Measurements from ENCODE around the gene EML1.
"Not testable (repeated sequence)": the region's sequence is repeated elsewhere in the genome, so short reads cannot be mapped to it uniquely, and the experiment has no call there.

The EML1 gene

GRCh38 chr14:99938376-99938775, 145.2 kb downstream of the EML1 start:
- DNase-seq (ENCODE audit: low read depth in 2 of 2), result no peak

GRCh38 chr14:99938896-99939295, 145.7 kb downstream of the EML1 start:
- DNase-seq (ENCODE audit: low read depth in 2 of 2), result no peak

DNA sequence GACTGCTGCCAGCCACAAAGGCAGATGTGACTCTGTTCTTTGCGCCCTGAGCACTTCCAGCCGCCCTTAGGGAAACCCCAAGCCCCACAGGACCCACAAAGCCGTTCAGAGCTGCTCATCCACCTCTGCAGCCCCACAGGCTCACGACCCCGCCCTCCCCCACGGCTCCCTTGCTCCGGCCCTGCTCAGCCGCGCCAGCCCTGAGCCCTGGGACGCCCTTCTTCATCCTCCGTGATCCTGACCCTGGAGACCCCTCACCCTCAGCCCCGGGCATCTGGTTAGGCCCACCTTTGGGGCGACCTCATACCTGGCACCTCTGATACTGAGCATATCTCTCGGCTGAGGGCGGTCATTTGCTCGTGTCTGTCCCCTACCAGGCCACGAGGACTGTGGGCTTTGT, 146.2 kb downstream of the EML1 start:
- DNase-seq (ENCODE audit: low read depth in 2 of 2), result no peak

- DNase-seq (ENCODE audit: low read depth in 2 of 2), result no peak
Measured at GRCh38 chr14:99940064-99940463, 146.9 kb downstream of the EML1 start.

- DNase-seq (ENCODE audit: low read depth in 2 of 2), result no peak
Measured at GRCh38 chr14:99941211-99941610, 148.0 kb downstream of the EML1 start.

- DNase-seq (ENCODE audit: low read depth in 2 of 2), result no peak
Measured at GRCh38 chr14:99943620-99944019, 150.4 kb downstream of the EML1 start.

DNA sequence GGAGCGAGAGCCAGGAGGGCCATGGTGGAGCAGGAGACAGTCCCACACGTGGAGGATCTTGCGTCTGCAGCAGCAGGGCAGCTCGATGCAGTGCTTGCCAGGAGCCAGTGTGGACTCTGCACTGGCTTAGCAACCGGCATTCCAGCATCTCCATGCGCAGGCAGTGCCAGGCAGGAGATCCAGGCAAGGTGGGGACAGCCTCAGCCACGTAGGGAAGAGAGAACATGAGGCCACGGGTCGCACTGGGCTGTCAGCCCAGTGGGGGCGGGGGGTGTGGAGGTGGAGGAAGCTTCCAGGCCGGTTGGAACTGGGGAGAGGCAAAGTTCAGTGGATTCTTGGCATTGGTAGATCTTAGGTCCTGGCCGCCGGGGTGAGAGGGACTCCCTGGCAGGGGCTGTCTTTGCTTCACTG, 151.0 kb downstream of the EML1 start:
- DNase-seq (ENCODE audit: low read depth in 2 of 2), result no peak

DNA sequence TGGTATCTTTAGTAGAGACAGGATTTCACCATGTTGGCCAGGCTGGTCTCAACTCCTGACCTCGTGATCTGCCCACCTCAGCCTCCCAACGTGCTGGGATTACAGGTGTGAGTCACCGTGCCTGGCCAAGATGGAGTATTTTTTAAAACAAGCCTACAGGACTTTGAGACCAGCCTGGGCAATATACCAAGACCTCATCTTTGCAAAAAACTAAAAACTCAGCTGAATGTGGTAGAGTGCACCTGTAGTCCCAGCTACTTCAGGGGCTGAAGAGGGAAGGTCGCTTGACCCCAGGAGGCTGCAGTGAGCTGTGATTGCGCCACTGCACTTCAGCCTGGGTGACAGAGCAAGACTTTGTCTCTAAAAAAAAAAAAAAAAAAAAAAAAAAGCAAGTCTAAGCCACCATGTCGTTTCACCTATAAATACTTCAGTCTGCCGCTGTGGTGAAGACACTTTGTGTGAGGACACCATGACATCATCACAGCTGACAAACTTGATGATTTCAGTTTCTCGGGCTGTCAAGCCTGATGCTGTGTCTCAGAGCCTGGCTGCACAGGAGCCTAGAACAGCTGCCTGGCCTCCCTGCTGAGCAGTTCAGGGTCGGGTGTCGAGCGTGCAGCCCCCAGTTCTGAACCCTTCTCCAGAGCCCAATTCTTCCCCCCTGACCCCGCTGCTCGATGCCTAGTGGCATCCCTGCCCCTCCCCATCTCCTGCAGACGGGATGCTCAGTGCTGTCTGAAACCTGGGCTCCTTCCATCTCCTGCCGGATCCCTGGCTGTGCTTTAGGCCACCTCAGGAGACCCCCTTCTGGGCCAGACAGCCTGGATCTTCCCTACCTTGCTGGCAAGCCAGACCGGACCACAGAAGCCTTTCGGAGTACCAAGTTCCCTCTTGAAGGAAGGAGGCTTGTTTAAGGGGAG, 152.8 kb downstream of the EML1 start:
- DNase-seq (ENCODE audit: low read depth in 2 of 2), result no peak

- peak in 1 of 2 donors; percentile 20 for DNase-seq (ENCODE audit: low read depth in 2 of 2)
Measured at GRCh38 chr14:99946652-99947489, 153.7 kb downstream of the EML1 start.

- DNase-seq (ENCODE audit: low read depth in 2 of 2), result no peak
Measured at GRCh38 chr14:99947695-99948094, 154.5 kb downstream of the EML1 start.

DNA sequence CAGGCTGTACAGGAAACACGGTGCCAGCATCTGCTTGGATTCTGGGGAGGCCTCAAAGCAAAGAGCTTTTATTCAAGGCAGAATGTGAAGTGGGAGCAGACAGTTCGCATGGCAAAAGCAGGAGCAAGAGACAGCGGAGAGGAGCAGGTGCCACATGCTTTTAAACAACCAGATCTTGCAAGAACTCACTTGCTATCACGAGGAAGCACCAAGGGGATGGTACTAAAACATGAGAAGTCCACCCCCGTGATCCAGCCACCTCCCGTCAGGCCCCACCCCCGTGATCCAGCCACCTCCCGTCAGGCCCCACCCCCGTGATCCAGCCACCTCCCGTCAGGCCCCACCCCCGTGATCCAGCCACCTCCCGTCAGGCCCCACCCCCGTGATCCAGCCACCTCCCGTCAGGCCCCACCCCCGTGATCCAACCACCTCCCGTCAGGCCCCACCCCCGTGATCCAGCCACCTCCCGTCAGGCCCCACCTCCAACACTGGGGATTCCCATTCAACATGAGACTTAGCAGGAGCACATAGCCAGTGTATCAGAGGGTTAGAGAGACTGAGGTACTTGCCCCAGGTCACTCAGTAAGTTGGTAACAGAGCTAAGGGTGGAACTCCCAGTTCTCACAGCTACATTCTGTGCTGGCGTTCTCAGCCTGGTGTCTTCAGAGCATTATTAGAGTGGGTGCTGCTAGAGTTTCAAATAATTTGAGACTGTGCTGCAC, 156.0 kb downstream of the EML1 start:
- DNase-seq (ENCODE audit: low read depth in 2 of 2), result not testable (repeated sequence)

- DNase-seq (ENCODE audit: low read depth in 2 of 2), result no peak
Measured at GRCh38 chr14:99950181-99950580, 157.0 kb downstream of the EML1 start.

- DNase-seq (ENCODE audit: low read depth in 2 of 2), result no peak
Measured at GRCh38 chr14:99951085-99951484, 157.9 kb downstream of the EML1 start.

GRCh38 chr14:99952039-99952438, 158.8 kb downstream of the EML1 start:
- DNase-seq (ENCODE audit: low read depth in 2 of 2), result no peak

DNA sequence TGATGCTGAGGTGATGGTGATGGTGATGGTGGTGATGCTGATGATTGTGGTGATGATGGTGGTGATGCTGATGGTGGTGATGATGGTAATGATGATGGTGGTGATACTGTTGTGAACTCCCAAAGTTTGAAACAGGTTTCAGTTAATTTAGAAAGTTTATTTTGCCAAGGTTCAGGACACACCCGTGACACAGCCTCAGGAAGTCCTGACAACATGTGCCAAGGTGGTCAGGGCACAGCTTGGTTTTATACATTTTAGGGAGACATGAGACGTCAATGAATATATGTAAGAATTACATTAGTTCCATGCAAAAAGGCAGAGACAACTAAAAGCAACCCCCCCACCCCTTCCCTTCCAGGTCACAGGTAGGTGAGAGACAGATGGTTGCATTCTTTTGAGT, 159.2 kb downstream of the EML1 start:
- no peak for DNase-seq (ENCODE audit: low read depth in 2 of 2)

DNA sequence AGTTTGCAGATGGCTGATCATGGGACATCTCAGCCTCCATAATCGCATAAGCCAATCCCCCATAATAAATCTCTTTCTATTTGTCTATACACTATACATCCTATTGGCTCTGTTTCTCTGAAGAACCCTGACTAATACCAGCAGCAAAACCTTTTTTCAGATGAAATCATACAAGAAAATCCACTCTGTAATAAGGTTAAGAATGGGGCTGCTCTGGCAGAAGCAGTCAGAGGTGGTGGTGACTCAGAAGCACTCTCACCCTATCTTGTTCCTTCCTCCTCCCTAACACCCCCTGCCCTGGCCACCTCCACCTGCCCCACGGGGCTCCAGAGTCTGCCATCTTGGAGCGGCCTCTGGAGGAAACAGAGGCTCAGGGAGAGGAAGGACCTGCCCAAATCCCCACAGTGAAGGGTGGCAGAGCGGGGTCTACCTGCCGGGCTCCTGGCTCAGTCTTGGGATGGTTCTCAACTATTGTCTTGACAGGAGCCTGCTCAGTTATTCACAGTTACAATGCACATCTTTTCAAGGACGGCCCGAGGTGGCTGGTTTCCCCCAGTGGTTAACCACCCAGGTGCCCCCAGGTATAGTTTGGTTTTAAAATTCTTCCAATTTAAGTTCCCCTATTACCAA, 162.7 kb downstream of the EML1 start:
- DNase-seq (ENCODE audit: low read depth in 2 of 2), result no peak

- no peak for DNase-seq (ENCODE audit: low read depth in 2 of 2)
Measured at GRCh38 chr14:99958380-99958779, 165.2 kb downstream of the EML1 start.

DNA sequence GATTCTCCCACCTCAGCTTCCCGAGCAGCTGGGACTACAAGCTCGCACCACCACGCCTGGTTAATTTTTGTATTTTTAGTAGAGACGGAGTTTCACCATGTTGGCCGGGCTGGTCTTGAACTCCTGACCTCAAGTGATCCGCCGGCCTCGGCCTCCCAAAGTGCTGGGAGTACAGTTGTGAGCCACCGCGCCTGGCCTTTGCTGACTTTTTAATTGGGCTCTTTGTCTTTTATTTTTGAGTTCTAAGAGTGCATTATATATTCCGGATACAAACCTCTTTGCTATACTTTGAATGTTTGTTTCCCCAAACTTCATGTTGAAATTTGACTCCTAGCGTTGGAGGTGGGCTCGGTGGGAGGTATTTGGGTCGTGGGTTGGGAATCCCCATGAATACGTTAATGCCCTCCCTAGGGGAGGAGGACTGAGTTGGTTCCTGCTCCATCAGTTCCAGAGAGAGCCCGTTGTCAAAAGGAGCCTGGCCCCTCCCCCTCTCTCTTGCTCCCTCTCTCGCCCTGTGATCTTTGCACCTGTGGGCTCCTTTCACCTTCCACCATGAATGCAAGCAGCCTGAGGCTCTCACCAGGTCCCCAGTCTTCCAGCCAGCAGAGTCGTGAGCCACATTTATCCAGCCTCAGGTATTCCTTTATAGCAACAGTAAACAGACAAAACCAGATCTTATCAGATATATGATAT, 168.8 kb downstream of the EML1 start:
- DNase-seq (ENCODE audit: low read depth in 2 of 2), result no peak

DNA sequence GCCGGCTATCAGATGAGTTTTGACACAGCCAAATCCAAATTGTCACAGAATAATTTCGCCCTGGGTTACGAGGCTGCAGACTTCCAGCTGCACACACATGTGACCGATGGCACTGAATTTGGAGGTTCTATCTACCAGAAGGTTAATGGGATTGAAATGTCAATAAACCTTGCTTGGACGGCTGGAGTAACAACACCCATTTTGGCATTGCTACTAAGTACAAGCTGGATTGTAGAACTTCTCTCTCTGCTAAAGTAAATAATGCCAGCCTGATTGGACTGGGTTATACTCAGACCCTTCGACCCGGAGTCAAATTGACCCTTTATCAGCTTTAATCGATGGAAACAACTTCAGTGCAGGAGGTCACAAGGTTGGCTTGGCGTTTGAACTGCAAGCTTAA, 171.8 kb downstream of the EML1 start:
- no peak for DNase-seq (ENCODE audit: low read depth in 2 of 2)

GRCh38 chr14:99966037-99966835, 173.0 kb downstream of the EML1 start:
- no peak for DNase-seq (ENCODE audit: low read depth in 2 of 2)
